Hepatic stellate cell (primary cell): ENCODE measurements around the gene ABCG4.

Experiments used
- DNase-seq: peaks from one replicate; pipeline ENCODE4 v3.0.0; 2011; ENCODE audit warnings: low spot score

Gene ABCG4

DNA sequence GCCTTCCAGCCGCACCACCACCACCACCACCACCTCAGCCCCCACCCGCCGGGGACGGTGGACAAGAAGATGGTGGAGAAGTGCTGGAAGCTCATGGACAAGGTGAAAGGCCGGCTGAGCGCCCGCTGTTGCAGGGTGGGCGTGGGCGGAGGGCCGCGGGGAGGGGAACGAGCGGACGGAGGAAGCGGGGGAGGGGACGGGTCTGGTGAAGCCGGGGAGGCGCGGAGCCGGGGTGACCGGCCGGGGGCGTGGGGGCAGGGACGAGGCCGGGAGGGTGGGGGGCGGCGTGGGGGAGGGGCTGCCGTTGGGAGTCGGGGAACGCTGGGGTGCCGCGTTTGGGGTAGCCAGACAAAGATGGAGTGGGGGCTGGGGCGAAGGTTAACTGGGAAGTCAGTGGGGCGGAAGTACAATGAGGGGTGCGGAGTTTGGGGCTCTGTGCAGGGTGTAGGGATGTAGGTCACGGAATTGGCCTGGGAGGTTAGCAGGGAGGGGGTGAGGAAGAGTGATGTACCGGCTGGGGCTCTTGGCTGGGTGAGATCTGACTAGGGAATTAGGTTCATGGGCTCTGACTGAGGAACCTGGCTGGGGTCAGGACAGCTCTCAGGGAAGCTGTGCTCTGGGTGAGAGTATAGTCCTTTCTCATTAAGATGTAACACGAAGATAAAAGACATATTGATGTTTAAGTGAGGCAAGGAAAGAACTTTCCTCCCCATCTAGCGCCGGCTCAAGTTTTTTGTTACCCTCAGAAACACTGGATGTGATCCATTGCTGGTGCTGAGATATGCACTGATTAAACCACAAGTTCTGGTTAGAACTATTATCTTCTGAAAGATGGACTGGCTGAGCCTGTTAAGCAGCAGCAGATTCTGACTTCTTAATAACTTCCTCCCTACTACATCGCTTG lies 57.9 kb downstream of the ABCG4 start:
- peak; percentile 49 for DNase-seq

DNA sequence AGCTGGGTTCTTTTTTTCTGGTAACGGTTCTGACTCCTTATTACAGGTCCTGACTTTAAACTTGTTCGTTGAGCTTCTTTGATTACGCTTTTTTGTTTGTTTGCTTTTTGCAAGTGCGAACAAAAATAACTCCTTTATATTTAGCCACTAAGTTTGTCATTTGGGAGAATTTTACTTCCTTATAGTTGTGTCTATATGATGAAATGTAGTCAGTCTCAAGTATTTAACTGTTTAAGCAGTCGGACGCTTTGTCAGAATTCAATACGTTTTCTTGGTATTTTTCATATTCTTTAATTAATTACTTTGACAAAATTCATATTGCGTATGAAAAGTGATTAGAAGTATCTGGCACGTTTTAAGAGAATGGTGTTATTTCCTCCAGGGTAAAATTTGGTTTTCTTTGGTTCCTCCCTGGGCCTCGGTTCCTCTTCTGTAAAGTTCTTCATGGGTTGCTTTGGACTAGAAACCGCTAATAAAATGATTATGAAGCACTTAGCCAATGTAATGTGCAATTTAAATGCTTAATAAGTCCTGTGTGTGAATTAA lies 58.6 kb downstream of the ABCG4 start:
- no peak for DNase-seq

DNA sequence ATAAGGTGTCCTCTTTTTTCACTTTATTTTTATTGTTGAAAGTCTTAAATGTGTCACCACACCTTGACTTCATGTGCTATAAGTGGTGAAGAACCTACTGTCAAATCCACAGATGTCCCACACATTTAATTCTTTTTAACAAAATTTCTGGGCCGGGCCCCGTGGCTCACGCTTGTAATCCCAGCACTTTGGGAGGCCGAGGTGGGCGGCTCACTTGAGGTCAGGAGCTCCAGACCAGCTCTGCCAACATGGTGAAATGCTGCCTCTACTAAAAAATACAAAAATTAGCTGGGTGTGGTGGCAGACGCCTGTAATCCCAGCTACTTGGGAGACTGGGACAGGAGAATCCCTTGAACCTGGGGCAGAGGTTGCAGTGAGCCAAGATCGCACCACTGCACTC lies 60.3 kb downstream of the ABCG4 start:
- DNase-seq = no peak

DNA sequence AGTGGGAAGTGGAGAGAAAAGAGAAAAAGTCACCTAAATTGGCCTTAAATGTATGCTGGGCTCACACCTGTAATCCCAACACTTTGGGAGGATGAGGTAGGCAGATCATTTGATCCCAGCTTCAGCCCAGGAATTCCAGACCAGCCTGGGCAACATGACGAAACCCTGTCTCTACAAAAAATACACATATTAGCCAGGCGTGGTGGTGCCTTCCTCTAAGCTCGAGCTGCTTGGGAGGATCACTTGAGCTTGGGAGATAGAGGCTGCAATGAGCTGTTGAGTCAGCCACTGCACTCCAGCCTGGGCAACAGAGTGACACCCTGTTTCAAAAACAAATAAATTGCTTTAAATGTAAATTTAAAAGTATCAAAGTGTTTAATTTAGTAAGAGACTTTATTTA lies 61.2 kb downstream of the ABCG4 start:
- DNase-seq = no peak
